Measurements from ENCODE around the gene USP7.
"Not testable (repeated sequence)": the region's sequence is repeated elsewhere in the genome, so short reads cannot be mapped to it uniquely, and the experiment has no call there.

The USP7 gene

DNA sequence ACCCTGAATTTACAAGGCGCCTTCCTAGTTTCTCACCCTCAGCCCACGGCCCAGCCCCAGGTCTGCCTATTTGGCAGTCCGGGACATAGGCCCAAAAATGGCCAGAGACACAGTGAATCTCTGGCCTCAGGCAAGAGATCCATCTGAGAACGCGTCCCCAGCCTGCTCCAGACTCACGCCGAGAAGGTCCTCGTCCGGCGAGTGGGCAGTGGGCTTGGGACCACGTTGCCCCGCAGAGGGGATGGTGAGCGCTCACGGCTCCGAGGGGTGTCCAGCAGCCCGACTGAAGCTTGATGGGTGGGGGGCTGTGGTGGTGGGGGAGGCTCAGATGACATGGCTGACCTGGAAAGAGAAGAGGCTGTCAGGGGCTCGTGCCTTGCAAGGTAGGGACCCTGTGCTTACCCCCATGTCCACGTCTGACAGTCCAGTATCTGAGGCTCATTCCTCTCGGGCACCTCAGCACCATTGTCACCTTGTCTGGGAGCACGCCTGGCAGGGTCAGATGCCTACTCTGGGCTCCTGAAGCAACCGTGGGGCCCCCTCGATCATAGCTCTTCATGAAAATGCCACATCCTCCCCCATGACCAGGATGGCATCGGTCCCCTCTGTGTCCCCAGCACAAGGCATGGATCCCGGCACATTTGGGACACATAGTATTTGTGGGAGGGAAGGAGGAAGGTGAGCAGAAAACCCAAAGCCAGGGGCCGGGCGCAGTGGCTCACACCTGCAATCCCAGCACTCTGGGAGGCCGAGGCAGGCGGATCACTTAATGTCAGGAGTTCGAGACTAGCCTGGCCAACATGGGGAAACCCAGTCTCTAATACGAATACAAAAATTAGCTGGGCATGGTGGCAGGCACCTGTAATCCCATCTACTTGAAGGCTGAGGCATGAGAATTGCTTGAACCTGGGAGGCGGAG is 104.5 kb downstream of the USP7 start:
- DNase-seq, result no peak

DNA sequence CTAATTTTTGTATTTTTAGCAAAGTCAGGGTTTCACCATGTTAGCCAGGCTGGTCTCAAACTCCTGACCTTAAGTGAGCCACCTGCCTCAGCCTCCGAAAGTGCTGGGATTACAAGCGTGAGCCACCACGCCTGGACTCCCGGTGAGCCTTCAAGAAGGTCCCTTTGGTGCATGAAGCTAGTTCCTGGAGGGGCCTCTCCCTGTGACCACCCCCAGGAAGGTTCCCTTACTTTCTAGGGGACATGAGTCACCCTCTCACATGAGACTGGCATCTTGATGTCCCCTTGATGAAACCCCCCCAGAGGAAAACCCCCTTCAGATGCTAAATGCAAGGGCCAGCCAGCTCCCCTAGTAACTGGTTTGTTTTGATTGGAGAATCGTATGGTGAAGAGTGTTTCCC is 107.7 kb downstream of the USP7 start:
- DNase-seq, result no peak

DNA sequence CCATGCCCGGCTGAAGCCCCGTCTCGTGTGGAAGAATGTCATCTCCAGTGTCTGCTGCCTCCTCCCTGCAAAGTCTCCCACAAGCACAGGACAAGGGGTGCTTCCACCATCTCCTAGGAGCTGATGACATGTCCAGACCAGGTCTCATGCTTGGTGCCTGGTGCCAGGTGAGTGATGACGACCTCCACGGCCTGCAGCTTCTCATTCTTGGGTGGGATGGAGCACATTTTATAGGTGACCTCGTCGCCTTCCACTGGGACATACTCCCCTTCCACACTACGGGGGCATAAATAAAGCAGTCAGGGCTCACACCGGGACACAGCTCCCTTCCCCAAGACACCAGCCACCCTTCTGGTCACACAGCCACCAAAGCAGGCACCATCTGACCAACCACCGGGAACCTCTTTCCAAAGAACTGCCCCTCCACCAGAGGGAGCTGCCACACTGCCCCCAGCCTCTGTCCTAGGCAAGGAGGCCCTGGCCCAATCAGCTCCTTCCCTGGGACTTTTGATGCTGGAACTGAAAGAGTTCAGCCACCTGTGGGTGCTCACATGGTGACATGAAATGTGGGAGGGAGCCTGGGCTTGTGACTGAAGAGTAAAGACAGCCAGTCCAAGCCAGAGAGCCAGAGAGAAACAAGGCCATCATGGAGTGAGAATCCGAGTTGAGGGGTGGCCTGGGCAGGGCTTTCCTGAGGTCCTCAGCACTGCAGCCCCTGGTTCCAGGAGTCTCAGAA is 108.5 kb downstream of the USP7 start:
- DNase-seq, result no peak

DNA sequence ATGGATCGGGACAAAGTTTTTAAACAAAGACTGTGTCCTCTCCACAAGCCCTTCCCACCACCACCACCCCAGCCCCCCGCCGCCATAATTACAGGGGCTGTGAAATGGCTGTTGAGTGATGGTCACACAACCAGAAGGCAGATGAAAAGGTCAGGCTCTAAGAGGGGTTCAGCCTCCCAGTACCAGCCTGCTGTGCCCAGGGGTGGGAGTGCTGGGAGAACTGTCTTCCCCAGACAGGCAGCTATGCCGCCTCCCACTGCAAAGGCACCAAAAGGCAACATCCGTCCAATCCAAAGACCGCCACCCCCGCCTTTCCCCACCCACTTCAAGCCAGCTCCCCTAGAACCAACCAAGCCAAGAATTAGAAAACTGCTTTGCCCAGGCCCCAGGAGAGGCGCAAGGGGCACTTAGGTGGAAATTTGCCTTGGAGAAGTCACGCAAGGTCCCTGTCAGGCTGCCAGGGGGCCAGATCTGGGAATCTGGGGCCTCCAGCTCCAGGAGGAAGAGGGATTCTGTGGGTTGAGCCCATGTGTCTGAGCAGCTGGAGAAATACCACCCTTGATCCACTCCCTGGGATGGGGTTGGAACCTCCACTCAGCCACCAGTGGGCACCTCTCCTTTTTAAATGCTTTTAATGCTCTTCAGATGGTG is 109.3 kb downstream of the USP7 start:
- no peak for DNase-seq

DNA sequence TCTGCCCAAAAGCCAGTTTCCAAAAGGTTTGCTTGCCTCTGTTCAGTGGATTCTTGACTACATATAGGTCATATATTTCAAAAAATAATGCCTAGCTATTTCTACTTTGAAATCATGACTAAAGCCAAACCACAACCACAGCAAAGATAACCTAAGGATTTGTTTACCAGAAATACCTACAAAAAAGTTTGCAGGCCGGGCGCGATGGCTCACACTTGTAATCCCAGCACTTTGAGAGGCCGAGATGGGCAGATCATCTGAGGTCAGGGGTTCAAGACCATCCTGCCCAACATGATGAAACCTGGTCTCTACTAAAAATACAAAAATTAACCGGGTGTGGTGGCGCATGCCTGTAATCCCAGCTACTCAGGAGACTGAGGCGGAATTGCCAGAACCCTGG is 110.1 kb downstream of the USP7 start:
- no peak for DNase-seq

DNA sequence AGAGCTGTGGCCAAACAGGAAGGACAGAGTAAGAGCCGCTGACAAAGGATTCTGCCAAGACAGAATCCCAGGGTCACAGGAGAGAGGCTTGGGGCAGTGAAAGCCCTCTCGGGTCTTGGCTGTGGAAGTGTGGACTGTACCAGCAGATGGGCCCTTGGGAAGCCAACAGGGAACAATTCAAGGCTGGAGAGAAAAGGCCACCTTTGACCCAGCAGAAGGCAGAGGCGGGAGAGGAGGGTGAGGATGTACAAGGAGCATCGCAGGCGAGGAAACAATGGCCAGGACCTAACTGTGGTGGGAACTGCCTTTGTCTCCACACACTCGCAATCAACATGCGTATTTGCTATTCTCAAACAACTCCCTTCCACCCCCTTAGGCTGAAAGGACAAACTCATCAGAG is 110.6 kb downstream of the USP7 start:
- no peak for DNase-seq

DNA sequence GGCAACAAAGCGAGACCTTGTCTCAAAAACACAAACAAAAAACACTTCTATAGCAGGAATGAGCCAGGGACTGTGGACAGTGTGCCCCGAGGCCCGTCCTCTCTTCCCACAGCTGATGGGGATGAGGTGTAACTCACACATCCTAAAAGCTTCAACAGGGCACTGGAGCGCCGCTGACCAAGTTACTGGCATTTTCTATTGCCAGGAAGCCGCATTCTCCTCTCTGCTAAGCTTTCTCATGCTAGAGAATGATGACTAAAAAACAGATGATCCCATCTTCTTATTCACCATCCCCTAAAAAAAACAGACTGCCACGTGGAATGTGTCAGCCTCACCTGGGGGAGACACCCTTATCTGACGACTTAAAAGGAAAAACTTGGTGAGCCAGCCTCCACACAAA is 111.2 kb downstream of the USP7 start:
- no peak for DNase-seq

DNA sequence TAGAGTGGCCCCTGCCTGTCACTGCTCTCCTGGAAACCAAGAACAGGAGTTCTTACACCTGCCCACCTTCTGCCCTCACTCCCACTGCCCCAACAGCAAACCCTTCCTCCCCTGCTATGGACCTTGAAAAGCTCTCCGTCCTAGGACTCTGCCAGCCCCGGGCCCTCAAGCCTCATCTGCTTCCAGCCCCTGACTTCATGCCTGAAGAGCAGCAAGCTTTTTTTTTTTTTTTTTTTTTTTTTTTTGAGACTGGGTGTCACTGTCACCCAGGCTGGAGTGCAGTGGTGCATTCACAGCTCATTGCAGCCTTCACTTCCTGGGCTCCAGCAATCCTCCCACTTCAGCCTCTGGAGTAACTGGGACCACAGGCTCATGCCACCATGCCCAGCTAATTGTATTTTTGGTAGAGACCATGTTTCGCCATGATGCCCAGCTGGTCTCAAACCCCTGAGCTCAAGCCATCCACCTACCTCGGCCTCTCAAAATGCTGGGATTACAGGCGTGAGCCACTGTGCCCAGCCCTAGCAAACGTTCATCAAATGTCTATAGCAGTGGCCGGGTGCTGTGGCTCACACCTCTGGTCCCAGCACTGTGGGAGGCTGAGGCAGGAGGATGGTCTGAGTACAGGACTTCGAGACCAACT is 111.8 kb downstream of the USP7 start:
- DNase-seq, result no peak

DNA sequence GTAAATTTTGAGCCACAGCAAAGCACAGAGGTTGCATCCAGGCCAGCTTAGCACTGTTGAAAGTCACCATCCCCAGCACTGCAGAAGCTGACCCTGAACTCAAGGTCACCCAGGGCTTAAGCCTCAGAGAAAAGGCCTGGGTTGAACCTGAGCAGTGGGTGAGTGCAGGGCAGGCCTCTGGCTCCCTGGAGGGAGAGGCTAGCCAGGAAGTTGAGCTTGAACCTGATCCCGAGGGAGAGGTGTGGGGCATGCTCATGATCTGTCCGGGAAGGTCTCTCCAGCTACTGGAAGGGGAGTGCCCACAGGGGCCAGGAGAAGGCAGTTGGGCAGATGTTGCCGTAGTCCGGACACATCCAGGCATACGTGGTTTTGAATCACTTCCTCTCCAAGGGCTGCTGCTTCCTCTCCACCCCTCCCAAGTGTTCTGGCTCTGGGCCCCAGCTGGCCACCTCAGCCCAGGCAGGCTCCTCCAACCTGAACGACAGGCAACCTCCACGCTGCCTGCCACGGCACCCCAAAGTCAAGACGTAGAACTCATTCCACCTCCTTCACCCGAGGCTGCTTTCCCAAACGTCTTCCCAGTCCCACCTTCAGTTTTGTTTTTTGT is 113.3 kb downstream of the USP7 start:
- DNase-seq, result peak; percentile 65

DNA sequence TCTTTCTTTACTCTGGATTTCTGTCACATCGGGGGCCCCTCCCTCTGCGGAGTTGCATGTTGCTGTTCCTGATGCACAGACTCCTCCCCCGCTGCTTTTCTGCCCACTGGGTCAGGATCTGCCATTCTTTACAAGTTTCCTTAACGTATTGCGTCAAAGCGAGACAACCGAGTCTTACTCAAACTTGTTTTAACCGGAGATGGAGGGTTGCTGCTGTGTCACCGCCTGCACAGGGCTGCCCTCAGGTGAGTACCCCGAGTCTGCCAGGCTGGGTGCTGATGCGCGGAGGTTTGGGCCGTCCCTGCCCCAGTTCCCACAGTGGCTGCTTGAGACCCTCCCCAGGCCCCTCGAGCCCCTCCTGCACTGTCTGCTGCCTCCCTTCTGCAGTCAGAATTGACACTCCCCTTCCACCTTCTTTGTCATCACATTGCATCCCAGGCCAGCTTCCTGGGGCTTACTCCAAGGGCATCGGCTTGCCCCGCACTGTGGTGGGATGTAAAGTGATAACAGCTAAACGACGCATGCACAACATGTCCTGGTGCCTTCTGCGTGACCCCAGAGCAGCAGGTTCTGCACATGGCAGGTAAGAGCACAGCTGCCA is 114.2 kb downstream of the USP7 start:
- no peak for DNase-seq

DNA sequence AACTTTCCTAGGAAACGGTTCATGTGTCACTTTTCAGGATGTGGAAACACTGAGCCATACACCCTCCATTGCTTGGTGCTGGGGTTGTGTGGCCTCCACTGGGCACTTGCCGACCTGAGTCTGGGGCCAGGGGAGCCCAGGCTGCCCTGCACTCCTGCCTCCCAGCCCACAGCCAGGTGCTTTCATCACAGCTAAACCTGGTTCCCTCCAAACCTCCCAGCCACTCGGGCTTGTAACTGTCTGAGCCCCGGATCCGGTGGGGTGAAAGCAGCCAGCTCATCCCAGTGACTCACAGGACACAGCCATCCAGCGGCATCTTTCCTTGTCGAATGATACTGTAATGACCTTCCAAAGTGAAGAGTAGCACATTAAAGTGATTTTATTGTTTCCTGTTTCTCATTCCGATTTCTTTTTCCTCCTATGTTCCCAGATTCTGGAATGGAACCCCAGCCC is 114.7 kb downstream of the USP7 start:
- DNase-seq, result peak; percentile 75

DNA sequence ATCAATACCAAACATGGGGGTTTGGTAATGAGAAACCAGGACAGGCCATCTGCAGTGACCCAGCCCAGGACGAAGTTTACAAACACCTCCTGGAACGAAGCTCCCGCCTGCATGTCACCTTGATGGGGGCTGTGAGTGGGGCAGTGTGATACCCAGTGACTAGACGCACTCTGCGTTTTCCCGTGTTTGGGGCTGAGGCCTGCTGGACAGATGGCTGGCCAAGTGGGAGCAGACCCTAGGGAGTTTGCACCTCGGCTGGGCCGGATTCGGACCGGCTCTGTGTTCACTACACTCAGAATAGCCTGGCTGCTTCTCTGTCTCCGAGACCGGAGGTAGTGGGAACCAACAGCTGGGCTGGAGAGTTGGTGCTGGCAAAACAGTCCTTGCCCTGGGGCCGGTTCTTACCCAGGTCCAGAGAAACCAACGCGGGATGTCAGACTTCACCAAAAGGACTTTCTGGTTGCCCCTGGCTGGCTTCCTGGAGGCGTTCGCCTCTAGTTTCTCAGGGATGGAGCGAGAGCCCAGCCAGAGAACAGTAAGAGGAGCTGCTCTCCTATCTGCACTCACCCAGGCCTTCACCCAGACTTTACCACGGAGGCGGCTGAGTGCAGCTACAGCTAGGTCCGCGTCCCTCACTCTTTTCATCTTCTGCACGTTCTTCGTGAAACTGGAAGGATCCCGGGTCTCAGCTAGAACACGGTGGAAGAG is 115.3 kb downstream of the USP7 start:
- no peak for DNase-seq

DNA sequence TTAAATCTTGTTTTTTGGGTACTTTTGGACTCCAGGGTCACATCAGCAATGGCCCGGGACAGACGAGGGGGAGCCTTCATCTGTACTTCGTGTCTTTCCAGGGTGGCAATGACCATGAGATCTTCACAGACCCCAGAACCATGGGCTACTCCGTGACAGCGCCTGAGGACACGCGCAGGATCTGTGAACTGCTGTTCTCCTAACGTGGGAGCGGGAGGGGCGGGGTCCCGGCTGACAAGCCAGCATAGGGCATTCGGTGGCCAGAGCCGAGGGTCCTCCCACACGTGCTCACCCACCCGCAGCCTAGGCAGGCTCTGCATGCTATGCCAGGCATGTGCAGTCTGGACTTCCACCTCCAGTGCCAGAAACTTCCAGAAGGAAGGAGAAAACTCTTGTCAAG is 116.1 kb downstream of the USP7 start:
- DNase-seq, result no peak

DNA sequence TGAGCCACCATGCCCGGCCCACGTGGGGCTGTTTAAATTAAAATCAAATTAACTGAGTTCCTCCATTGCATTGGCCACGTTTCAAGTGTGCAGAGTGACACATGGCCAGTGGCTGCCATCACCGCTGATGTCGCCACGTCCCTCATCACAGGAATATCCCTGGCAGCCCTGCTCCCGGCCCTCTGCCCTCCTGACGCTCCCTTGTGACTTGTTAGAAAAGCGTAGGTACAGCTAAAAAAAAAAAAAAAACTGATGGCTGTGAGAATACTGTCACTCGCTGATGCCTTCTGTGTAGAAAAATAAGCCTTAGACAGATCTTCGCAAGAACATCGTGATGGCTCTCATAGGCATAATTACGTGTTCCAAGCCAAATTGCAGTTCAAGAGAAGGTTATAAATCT is 116.6 kb downstream of the USP7 start:
- DNase-seq, result no peak

DNA sequence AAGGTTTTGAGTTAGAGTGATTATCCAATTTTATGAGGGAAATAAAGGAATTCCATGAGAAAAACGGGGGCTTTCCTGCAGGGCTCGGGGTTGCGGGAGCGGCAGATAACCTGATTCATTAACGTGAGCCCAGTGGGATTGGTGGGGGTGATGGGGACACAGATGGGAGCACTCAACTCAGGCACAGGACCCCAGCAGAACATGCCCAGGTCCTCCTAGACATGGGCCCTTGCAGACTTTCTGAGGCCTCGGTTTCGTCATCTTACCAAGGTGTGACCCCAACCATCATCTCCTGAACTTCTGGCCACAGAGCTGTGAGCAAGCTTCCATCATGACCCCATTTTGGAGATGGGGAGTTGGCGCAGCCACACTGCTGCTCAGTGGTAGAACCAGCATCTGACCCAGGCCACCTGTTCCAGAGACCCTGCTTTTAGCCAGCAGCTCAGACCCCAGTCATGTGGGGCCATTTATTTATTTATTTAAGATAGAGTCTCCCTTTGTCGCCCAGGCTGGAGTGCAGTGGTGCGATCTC is 117.2 kb downstream of the USP7 start:
- DNase-seq, result no peak

DNA sequence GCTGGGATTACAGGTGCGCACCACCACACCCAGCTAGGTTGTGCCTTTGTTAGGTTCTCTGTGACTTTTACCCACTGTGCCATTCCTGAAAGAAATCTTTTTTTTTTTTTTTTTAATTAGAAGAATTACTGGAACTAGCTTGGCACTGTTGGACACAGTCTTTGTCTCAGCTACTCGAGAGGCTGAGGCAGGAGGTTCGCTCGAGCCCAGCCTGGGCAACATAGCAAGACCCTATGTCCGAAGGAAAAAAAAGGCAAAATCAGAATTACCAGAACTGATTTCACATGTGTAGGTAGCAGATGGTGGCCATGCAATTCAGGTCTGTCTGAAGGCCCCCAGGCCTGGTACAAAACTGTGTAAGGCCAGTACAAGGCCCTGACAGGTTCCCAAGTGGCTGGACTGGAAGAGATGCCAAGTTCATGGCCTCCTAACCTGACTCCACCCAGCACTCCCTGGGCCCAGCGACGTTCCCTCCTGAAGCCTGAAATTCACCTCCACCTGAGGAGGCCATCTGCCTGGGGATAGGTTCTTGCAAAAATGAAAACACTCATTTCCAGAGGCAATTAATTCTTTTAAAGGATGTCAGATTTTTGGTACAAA is 117.9 kb downstream of the USP7 start:
- no peak for DNase-seq

DNA sequence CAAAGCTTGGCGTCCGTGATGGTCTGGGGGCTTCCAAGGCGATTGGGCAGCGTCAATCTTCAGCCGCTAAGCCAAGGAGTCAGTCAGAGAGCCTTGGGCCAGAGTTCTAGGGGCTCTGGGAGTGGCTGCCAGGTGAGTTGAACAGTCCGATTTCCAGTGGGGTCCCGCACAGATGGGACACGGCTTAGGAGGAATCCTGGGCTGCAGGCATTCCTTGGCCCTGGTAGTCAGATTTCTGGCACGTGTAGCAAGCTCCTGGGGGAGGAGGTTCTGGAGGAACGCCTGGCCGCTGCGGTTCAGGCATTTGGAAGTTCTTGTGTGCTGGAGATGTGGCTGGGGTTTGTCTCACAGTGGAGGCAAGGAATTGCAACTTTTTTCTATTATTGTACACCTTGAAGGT is 120.4 kb downstream of the USP7 start:
- DNase-seq, result not testable (repeated sequence)
